ENCODE data around the gene GPR55.

- TF ChIP-seq CTCF (conservative IDR thresholded peaks at IDR 0.05 in 1 of 2, IDR thresholded peaks at IDR 0.05 in 1 of 2; ENCODE audit: extremely low read depth in 1 of 2, insufficient read depth in 1 of 2, low read depth in 1 of 2, low read length in 2 of 2) (no peak), EZH2 (IDR thresholded peaks at IDR 0.05; ENCODE audit: borderline replicate concordance, low read length) (no peak)
Measured at GRCh38 chr2:230964136-230964730, 39.2 kb upstream of the GPR55 start.

Data from mammary epithelial cell (primary cell).